GM12864 (cell line): ENCODE results near the gene SLC9A8.

ENCODE experiments used
- DNase-seq: peaks from one replicate; pipeline ENCODE4 v3.0.0-alpha.2; 2011; ENCODE audit warnings: low read depth
- H3K4me3 ChIP-seq: 2 replicates; pipeline ENCODE4 v1.5.1; 2011; ENCODE audit warnings: mild to moderate bottlenecking, low read depth, low read length, control low read depth
- CTCF ChIP-seq: IDR thresholded peaks from 2 replicates; pipeline ENCODE4 v1.5.1; 2011; ENCODE audit warnings: low read depth, mild to moderate bottlenecking, moderate library complexity, low read length, control low read depth, inconsistent platforms; ENCODE audit errors: missing control alignments

The SLC9A8 gene

GRCh38 chr20:49896204-49896603 lies 83.6 kb downstream of the SLC9A8 start:
- TF ChIP-seq CTCF = no peak
- no peak overlapping the region for H3K4me3 ChIP-seq
- no peak for DNase-seq

GRCh38 chr20:49899541-49900383 lies 87.1 kb downstream of the SLC9A8 start:
- DNase-seq = no peak
- no peak overlapping the region for H3K4me3 ChIP-seq
- TF ChIP-seq CTCF = no peak

GRCh38 chr20:49901588-49901987 lies 89.0 kb downstream of the SLC9A8 start:
- no peak for DNase-seq

GRCh38 chr20:49904440-49905214 lies 92.0 kb downstream of the SLC9A8 start:
- H3K4me3 ChIP-seq = no peak overlapping the region
- TF ChIP-seq CTCF = no peak
- no peak for DNase-seq

More at GRCh38 chr20:49901588-49901987, 89.0 kb downstream of the SLC9A8 start:
- no peak for TF ChIP-seq CTCF
- H3K4me3 ChIP-seq = no peak overlapping the region

GRCh38 chr20:49905415-49906091 lies 92.9 kb downstream of the SLC9A8 start:
- no peak for DNase-seq
- no peak for TF ChIP-seq CTCF
- H3K4me3 ChIP-seq = no peak overlapping the region

GRCh38 chr20:49906101-49906604 lies 93.5 kb downstream of the SLC9A8 start:
- TF ChIP-seq CTCF = no peak
- no peak overlapping the region for H3K4me3 ChIP-seq
- no peak for DNase-seq
